Naive thymus-derived CD4-positive, alpha-beta T cell (primary cell): Measurements from ENCODE around the gene IFNL3. TPM values are rescaled to one million over a fixed set of nuclear protein-coding genes. Genes with fewer than 3 reads are reported as not detected.
A peak's percentile ranks its signal among the peaks of the same experiment; 100 is the strongest.
"Not testable (repeated sequence)": the region's sequence is repeated elsewhere in the genome, so short reads cannot be mapped to it uniquely, and the experiment has no call there.

ENCODE experiments used
- ATAC-seq: fragments of 150-1000 bp; cut with Tn5 transposase; 2 replicates; pipeline ENCODE4 v1.10.0; 2021; ENCODE audit warnings: mild to moderate bottlenecking, moderate library complexity
- CTCF ChIA-PET: fragments of 350-600 bp; sonication (Branson Sonifier 250); formaldehyde crosslinking; loops from one replicate; lab custom pipeline; 2021; ENCODE audit warnings: antibody characterized with exemption; lab: Charles Lee
- POLR2A ChIA-PET: fragments of 350-600 bp; sonication (Branson Sonifier 250); formaldehyde crosslinking; loops from one replicate; lab custom pipeline; 2021; ENCODE audit warnings: antibody characterized with exemption, inconsistent platforms; lab: Charles Lee
- DNase-seq, 9 donors: peaks; one replicate each; pipeline versions ENCODE4 v3.0.0 to v3.0.0-alpha.2; 2020 to 2022; ENCODE audit warnings: mixed read lengths in 1 of 9
- H3K27ac ChIP-seq: one replicate; pipeline ENCODE4 v1.7.0; 2013; ENCODE audit warnings: mild to moderate bottlenecking, low read depth, low read length, moderate library complexity
- H3K27me3 ChIP-seq, 2 donors: one replicate each; pipeline ENCODE4 v1.7.0; 2013; ENCODE audit warnings: low read length in 2 of 2, mild to moderate bottlenecking in 2 of 2, moderate library complexity in 2 of 2; ENCODE audit not compliant: control insufficient read depth in 2 of 2, insufficient read depth in 2 of 2
- H3K36me3 ChIP-seq, 3 experiments: 1 replicate in 2 of 3; 2 replicates in 1 of 3; pipeline ENCODE4 v1.7.0; 2013; ENCODE audit warnings: low read length in 3 of 3, mild to moderate bottlenecking in 3 of 3, moderate library complexity in 1 of 3; ENCODE audit not compliant: insufficient read depth in 3 of 3, control insufficient read depth in 2 of 3
- H3K4me1 ChIP-seq, 2 donors: one replicate each; pipeline ENCODE4 v1.7.0; 2013; ENCODE audit warnings: low read length in 2 of 2, mild to moderate bottlenecking in 2 of 2, moderate library complexity in 1 of 2; ENCODE audit not compliant: control insufficient read depth in 2 of 2, insufficient read depth in 2 of 2
- H3K4me3 ChIP-seq: 2 replicates; pipeline ENCODE4 v1.7.0; 2013; ENCODE audit warnings: mild to moderate bottlenecking, low read length
- H3K9me3 ChIP-seq, 3 experiments: 1 replicate in 2 of 3; 2 replicates in 1 of 3; pipeline ENCODE4 v1.7.0; 2013; ENCODE audit warnings: low read length in 3 of 3; ENCODE audit not compliant: control insufficient read depth in 2 of 3
- H3K27ac Mint-ChIP-seq, 9 donors: one replicate each; pipeline ENCODE4 v1.8.0; 2020 to 2022; ENCODE audit warnings: mixed read lengths in 9 of 9, mild to moderate bottlenecking in 8 of 9, moderate library complexity in 5 of 9, inconsistent platforms in 2 of 9
- H3K27me3 Mint-ChIP-seq, 5 donors: one replicate each; pipeline ENCODE4 v1.8.0; 2021 to 2022; ENCODE audit warnings: mixed read lengths in 5 of 5, mild to moderate bottlenecking in 1 of 5
- H3K36me3 Mint-ChIP-seq, 5 donors: one replicate each; pipeline ENCODE4 v1.8.0; 2020 to 2022; ENCODE audit warnings: mixed read lengths in 5 of 5, mild to moderate bottlenecking in 3 of 5, inconsistent platforms in 1 of 5
- H3K4me1 Mint-ChIP-seq, 7 donors: one replicate each; pipeline ENCODE4 v1.8.0; 2020 to 2022; ENCODE audit warnings: mixed read lengths in 7 of 7, mild to moderate bottlenecking in 3 of 7, inconsistent platforms in 1 of 7
- H3K4me3 Mint-ChIP-seq, 10 donors: one replicate each; pipeline ENCODE4 v1.8.0; 2020 to 2022; ENCODE audit warnings: mild to moderate bottlenecking in 10 of 10, mixed read lengths in 10 of 10, moderate library complexity in 6 of 10, inconsistent platforms in 2 of 10
- H3K9me3 Mint-ChIP-seq, 11 donors: one replicate each; pipeline ENCODE4 v1.8.0; 2020 to 2022; ENCODE audit warnings: mixed read lengths in 11 of 11, mild to moderate bottlenecking in 4 of 11, inconsistent platforms in 1 of 11, moderate library complexity in 1 of 11
- intact Hi-C, 2 donors: fragments of 100-400 bp; cut with micrococcal nuclease; formaldehyde crosslinking; loops; one replicate each; pipeline ENCODE4 v1.15.1; 2023
- polyA plus RNA-seq, 2 donors: library from polyadenylated mRNA; unstranded; fragments of 300-500 nt; fragmentation: Illumina TruSeq; gene quantifications; one replicate each; pipeline ENCODE4 v1.2.3, GENCODE V29; 2021
- total RNA-seq, 6 experiments: library from RNA in 5 of 6; stranded (reverse) in 5 of 6; gene quantifications; 1 replicate in 5 of 6; 2 replicates in 1 of 6; pipeline ENCODE4 v1.2.3 and lab custom pipeline; 2021 to 2026

Gene IFNL3
- total and polyA plus RNA-seq, 7 experiments from 2014 or later: not detected

DNA sequence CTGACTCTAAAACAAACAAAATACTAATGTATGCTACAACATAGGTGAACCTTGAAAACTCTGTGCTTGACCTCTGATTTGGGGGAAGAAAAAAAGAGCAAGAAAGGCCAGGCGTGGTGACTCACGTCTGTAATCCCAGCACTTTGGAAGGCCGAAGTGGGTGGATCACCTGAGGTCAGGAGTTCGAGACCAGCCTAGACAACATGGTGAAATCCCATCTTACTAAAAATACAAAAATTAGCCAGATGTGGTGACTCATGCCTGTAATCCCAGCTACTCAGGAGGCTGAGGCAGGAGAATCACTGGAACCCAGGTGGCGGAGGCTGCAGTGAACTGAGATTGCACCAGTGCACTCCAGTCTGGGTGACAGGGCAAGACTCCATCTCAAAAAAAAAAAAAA is 29.1 kb upstream of the IFNL3 start:
- H3K9me3 Mint-ChIP-seq, H3K4me3 Mint-ChIP-seq, CTCF ChIA-PET, ATAC-seq, H3K36me3 ChIP-seq, H3K4me1 Mint-ChIP-seq, H3K27ac ChIP-seq, intact Hi-C loops, DNase-seq, H3K4me1 ChIP-seq, H3K4me3 ChIP-seq, H3K9me3 ChIP-seq, H3K36me3 Mint-ChIP-seq, POLR2A ChIA-PET, H3K27me3 ChIP-seq: not testable (repeated sequence)
- Mint-ChIP-seq H3K27ac (peak overlapping the region in 1 of 9 donors; percentile 23), H3K27me3 (peaks cover 0 to 20% (median 9%) of the 10 kb centered on the region in 5 donors)

- intact Hi-C loops: no loop called here
- Mint-ChIP-seq H3K4me3 (no peak overlapping the region), H3K27me3 (peaks cover 6 to 19% (median 13%) of the 10 kb centered on the region in 5 donors), H3K4me1 (peaks cover 0 to 4% (median 0%) of the 10 kb centered on the region in 7 donors), H3K36me3 (no peaks in the 10 kb centered on the region), H3K9me3 (no peaks in the 10 kb centered on the region), H3K27ac (no peak overlapping the region)
- Histone ChIP-seq H3K27me3 (no peaks in the 10 kb centered on the region), H3K9me3 (no peaks in the 10 kb centered on the region), H3K36me3 (no peaks in the 10 kb centered on the region), H3K27ac (no peak overlapping the region), H3K4me3 (no peak overlapping the region), H3K4me1 (no peaks in the 10 kb centered on the region)
- DNase-seq (no peak), ATAC-seq (no peak)
- ChIA-PET CTCF (no interaction called here), POLR2A (no interaction called here)
Measured at GRCh38 chr19:39270036-39270871, 25.4 kb upstream of the IFNL3 start.

DNA sequence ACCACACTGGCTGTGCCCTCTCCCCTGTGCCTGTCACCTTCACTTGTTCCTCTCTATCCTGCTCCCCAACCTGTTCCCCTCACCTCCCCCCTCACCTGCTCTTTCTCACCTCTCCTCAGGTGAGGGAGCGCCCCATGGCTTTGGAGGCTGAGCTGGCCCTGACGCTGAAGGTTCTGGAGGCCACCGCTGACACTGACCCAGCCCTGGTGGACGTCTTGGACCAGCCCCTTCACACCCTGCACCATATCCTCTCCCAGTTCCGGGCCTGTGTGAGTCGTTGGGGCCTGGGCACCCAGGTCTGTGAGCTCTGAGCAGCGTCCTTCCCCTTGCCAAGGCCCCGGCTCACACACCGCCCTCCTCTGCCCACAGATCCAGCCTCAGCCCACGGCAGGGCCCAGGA is 24.6 kb upstream of the IFNL3 start:
- intact Hi-C loops, H3K36me3 ChIP-seq, H3K27ac Mint-ChIP-seq, H3K9me3 ChIP-seq, ATAC-seq, H3K36me3 Mint-ChIP-seq, CTCF ChIA-PET, H3K4me3 ChIP-seq, H3K27ac ChIP-seq, DNase-seq, H3K27me3 ChIP-seq, H3K9me3 Mint-ChIP-seq, H3K4me3 Mint-ChIP-seq, POLR2A ChIA-PET, H3K4me1 Mint-ChIP-seq, H3K4me1 ChIP-seq: not testable (repeated sequence)
- peaks cover 6 to 25% (median 13%) of the 10 kb centered on the region in 5 donors for H3K27me3 Mint-ChIP-seq

DNA sequence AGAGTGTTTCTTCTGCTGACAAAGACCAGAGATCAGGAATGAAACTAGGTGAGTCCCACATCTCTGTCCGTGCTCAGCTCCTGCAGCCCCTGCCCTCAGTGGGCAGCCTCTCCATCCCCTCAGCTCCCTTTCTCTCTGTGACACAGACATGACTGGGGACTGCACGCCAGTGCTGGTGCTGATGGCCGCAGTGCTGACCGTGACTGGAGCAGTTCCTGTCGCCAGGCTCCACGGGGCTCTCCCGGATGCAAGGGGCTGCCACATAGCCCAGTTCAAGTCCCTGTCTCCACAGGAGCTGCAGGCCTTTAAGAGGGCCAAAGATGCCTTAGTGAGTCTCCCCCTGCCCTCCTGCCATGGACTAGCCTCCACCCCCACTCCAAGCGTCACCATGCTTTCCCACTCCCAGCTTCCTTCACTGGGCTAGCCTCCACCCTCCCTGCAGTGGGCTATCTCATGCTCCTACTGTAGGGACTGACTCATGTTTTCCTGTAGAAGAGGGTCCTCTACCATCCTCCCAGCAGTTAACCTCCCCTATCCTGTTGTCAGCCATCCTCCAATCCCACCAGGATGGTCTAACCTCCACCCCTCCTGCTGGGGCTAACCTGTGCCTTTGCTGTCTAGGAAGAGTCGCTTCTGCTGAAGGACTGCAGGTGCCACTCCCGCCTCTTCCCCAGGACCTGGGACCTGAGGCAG is 23.9 kb upstream of the IFNL3 start:
- H3K4me3 Mint-ChIP-seq, H3K4me1 Mint-ChIP-seq, H3K36me3 Mint-ChIP-seq, ATAC-seq, POLR2A ChIA-PET, H3K27ac ChIP-seq, DNase-seq, H3K9me3 ChIP-seq, H3K4me3 ChIP-seq, H3K36me3 ChIP-seq, H3K4me1 ChIP-seq, CTCF ChIA-PET, H3K9me3 Mint-ChIP-seq, H3K27me3 ChIP-seq, intact Hi-C loops: not testable (repeated sequence)
- peaks cover 12 to 31% (median 16%) of the 10 kb centered on the region in 5 donors for H3K27me3 Mint-ChIP-seq
- peak overlapping the region in 1 of 9 donors; percentile 9 for H3K27ac Mint-ChIP-seq

GRCh38 chr19:39268085-39268484 is 23.3 kb upstream of the IFNL3 start, which contains the start of gene IFNL2:
IFNL2 (plus strand) TSS chr19:39268396; CDS start chr19:39268569, 173 bp downstream.
- H3K27ac ChIP-seq, H3K36me3 Mint-ChIP-seq, H3K4me1 ChIP-seq, CTCF ChIA-PET, H3K36me3 ChIP-seq, H3K9me3 Mint-ChIP-seq, H3K4me1 Mint-ChIP-seq, H3K4me3 ChIP-seq, H3K9me3 ChIP-seq, H3K27me3 ChIP-seq, intact Hi-C loops, DNase-seq, POLR2A ChIA-PET, H3K4me3 Mint-ChIP-seq: not testable (repeated sequence)
- H3K27ac Mint-ChIP-seq: peak within 1 kb of the TSS in 1 of 9 donors; percentile 9
- peaks cover 18 to 37% (median 22%) of the 10 kb centered on the region in 5 donors for H3K27me3 Mint-ChIP-seq
- ATAC-seq: peak; percentile 52

GRCh38 chr19:39265321-39265916 is 20.6 kb upstream of the IFNL3 start:
- ChIA-PET POLR2A (no interaction called here), CTCF (no interaction called here)
- Histone ChIP-seq H3K27me3 (peaks cover 0 to 3% of the 10 kb centered on the region in 2 donors), H3K4me1 (peaks cover 0 to 10% of the 10 kb centered on the region in 2 donors), H3K36me3 (no peaks in the 10 kb centered on the region), H3K4me3 (no peak overlapping the region), H3K9me3 (no peaks in the 10 kb centered on the region), H3K27ac (no peak overlapping the region)
- Mint-ChIP-seq H3K27ac (no peak overlapping the region), H3K36me3 (peaks cover 0 to 4% (median 0%) of the 10 kb centered on the region in 5 donors), H3K27me3 (peaks cover 30 to 44% (median 38%) of the 10 kb centered on the region in 5 donors), H3K9me3 (peaks cover 0 to 2% (median 0%) of the 10 kb centered on the region in 11 donors), H3K4me3 (peak overlapping the region in 2 of 10 donors; percentile 21 to 36), H3K4me1 (peaks cover 0 to 9% (median 7%) of the 10 kb centered on the region in 7 donors)
- intact Hi-C loops: no loop called here
- peak; percentile 44 for ATAC-seq
- no peak for DNase-seq
